NOMO-1 treated with dmso at 0.1 percent for 144 hours (cell line): ENCODE data around the gene NLRC5.

Experiments
- DNase-seq: peaks from one replicate; lab custom pipeline; 2025; ENCODE audit not compliant: unreplicated experiment; lab: John Stamatoyannopoulos, UW

The NLRC5 gene

DNA sequence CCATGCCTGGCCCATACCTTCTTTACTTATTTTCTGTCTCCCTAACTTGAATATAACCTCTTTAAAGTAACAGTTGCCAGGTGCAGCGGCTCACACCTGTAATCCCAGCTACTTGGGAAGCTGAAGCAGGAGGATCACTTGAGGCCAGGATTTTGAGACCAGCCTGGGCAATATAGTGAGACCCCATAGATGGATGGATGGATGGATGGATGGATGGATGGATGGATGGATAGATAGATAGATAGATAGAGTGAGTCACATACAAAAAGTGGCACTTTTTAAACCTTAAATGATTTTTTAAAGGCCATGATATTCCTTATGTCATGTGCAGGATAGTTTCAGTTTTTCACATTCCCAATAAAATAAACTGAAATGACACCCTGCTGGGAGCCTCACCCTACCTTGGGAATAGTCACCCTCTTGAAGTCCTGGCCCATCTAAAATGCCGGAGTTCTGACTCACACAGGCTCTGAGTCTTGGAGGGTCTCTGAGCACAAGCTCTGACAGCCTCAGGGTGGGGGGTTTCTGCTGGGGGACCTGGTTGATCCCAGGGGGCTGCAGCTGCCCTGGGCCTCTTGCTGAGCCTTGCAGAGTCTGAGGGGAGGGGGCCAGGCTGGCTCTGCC lies 129.2 kb downstream of the NLRC5 start:
- DNase-seq, result no peak

DNA sequence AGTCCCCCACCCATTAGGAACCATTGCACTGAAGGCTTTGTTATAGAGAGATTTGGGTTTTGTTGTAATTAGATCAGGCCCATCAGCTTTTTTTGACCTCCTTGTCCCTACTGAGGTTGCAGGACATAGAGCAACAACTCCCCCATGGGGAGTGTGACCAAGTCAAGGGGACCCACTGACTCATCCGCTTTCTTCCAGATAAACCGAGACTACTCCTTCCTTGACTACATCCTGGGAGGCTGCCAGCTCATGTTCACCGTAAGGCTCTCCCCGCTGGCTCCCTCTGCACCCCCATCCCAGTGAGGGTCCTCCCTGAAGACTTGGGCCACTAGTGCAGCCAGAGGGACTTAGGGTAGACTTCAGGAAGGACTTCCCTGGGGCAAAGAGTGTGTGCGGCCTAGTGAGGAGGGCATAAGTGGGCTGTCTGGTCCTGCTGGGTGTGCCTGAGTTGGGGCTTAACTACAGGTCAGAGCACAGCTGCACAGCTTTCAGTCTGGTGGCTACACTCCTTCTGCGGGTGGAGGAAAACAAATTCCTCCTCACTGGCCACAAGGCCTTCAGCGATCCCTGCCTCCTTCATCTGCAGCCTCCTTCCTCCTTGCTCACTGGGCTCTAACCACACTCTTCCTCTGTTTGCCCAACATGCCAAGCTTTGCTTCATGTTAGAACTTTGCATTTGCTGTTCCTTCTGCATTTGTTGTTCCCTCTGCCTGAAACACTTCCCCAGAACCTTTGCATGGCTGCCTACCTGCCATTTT lies 134.0 kb downstream of the NLRC5 start:
- DNase-seq, result no peak

DNA sequence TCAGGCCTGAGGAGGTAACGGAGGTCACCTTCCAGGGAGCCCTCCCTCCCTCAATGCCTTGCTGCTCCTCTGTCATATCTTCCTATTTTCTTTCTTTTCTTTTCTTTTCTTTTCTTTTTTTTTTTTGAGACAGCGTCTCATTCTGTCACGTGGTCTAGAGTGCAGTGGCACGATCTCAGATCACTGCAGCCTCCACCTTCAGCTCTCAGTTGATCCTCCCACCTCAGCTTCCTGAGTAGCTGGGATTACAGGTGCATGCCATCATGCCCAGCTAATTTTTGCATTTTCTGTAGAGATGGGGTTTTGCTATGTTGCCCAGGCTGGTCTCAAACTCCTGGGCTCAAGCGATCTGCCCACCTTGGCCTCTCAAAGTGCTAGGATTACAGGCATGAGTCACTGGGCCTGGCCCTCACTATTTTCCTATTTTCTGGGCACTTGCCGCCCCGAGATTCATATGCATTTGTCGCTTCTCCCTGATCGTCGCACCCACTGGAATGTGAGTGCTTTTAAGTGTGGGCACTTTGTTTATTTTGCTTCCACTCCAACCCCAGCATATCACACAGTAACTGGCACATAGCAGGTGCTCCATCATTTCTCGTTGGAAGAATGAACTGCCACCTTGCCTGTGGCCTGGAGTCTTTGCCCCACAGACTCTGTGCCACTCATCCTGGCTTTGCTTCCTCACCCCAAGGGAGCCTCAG lies 134.8 kb downstream of the NLRC5 start:
- DNase-seq, result no peak

DNA sequence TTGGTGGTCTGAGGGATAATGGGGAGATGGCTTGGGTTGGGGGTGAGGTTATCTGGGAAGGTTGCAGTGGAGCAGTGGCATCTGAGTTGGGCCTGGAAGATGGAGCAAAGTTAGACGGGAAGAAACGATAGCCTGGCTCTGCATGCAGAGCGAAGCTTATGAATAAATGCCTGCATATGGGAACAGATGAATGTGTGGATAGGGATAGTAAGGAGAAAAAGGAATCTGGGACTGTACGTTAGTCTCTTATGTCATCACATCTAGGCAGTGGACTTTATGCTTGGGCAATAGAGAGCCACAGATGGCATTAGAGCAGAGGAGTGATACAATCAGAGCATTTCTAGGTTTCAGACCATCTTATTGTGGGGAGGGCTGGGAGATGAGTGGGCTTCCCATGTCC lies 136.0 kb downstream of the NLRC5 start:
- DNase-seq, result no peak

DNA sequence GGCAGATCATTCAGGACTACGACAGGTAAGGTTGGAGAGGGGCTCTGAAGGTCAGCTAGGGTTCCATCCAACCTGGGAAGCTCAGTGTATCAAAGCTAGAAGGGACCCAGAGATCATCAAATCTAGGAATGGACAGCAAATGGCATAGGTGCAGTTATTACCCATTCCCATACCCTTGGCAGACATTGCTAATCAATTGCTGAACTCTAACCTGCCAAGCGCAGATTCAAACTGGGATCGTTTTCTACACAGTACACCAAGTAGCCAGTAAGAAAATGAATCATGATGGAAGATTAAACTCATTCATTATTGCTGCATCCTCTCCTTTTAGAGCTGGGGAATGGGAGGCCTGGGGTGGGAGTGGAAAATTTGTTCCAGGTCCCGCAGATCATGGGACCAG lies 136.6 kb downstream of the NLRC5 start:
- no peak for DNase-seq

DNA sequence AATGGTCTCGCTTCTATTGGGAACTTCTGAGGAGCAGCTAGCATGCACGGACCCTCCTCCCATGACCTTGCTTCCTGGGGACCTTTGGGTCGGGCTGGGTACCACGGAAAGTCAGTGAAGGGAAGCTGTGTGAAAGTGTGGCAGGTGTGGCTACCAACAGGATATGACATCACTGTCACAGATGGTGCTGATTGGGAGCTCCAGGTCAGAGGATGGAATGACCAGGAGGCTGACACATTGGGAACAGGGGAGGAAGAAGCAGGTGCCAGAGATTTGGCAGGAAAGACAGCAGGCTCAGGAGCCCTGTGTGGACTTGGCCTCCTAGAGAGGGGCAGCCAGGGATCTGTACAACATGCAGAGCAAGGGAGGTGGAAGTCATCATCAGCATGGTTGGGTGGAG lies 137.1 kb downstream of the NLRC5 start:
- DNase-seq, result no peak

DNA sequence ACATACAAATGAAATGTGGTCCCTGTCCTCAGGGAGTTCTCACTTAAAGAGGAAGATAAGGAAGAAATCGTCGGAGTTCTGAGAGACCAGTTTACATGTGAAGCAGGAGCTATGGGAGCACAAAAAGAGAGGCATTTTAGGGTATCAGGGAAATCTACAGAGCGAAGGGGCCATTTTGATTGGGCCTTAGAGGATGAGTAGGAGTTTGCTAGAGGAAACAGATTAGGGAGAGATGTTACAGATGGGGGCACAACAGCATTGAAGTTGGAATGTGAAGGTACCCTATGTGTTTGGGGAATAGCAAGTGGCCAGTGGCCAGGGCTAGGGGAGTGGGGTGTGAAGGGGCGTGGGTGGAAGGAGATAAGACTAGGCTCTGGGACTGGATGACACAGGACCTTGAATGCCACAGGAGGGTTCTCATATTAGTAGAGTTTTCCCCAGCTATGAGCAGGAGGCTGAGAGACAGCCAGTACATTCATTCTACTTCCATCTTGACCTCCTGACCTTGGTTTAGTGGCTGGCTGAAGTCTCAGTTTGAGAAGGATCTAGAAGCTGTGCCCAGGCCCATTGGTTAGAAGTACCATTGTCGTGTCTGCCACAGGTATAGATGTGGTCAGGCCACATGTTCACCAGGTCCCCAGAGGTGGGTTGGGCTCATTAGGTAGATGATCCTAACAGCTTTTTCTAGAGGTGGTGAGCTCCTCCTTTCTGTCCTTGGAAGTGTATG lies 137.8 kb downstream of the NLRC5 start:
- no peak for DNase-seq

DNA sequence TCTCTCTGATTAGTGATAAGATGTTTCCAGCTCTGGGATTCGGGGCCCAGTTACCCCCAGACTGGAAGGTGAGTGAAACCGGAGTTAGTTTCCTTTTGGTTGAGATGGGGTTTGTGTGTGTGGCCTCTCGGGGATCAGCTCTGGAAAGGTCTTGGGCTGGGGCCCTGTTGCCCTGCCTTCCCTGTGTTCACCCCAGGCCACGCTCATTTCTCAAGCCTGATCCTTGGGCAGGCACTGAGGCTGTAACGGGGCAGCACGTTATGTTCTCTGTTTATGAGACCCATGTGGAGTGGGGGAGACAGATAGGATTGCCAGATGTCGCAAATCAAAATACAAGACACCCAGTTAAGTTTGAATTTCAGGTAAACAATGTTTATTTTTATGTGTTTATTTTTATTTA lies 138.5 kb downstream of the NLRC5 start:
- DNase-seq, result no peak

DNA sequence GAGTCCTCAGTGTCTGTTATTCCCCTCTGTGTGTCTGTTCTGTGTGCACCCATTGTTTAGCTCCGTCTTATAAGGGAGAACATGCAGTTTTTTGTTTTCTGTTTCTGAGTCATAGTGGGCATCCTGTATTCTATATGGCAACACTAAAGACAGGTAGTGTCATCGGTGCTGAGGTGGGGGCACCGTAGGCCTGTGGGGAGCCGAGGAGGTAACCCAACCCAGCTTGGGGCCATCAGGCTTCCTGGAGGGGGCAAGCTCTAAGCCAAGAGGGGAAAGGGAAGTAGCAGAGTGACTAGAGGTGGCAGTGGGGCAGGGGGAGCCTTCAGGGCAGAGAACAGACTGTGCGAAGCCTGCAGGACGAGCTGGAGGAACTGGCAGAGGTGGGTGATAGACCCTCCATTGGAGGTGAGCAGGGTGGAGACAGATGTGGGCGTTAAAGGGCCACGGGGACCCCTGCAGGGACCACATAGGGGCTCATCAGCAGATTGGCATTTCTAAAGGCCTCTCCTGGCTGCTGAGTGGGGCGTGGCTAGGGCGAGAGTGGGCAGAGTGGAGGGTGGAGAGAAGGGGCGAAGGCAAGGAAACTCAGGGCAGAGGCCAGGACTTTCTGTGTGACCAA lies 139.5 kb downstream of the NLRC5 start:
- no peak for DNase-seq

DNA sequence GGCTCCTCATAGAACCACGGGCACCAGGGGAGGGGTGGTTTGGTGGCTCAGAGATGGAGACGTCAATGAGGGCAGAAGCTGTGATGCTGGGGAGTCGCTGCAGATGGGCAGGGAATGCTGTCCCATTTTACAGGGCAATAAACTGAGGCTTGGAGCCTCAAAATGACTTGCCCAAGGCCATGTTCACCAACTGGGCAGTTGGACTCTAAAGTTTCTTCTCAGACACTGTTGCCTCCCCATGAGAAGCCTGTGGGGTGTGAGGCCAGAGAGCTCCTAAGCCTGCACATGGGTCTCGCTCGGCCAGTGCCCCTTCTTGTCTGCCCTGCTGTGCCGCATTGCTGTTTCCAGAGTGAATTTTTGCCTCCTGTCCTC lies 141.6 kb downstream of the NLRC5 start:
- DNase-seq, result no peak

DNA sequence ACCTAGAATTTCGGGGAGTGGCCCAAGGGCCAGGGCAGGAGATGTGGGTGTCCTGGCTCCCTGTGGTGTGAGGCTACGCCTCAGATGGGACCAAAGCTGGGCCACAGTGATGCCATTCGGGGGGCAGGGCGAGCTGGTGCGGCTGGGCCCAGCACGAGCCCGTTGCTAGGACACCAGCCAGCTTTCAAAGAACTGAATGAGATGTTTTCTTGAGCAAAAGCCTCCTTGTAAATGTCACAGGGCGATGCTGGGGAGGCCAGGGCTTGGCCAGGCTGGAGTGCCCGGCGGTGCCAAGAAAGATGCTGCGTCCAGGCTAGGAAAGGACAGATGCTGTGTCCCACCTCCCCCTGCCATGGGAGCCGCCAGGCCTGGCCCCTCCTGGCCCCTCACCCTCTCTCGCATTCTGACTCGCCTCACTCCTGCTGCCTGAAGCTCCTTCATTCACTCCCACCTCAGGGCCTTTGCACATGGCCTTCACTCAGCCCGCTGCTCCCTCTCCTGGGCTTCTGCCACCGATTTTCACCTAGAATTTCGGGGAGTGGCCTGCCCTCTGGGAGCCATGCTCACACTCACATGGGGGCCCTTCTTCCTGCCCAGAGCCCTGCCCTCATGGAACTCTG lies 142.1 kb downstream of the NLRC5 start:
- DNase-seq, result no peak

DNA sequence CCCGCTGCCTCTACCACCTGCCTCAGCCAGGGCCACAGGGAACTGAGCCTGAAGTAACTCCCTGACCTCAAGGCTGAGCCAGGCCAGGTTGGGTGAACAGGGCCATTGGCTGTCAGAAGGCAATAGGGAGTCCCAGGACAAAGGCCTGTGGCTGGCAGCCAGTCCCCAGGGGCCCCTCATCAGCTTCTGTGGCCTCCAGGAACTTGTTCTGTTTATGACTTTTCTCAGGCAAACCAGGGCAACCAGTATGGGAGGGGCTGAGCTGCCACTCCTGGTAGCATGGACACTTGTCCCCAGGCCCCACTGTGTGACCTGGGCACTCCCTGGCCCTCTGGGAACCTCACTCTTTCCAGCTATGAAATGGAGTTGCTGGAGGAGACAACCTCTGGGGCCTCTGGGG lies 143.1 kb downstream of the NLRC5 start:
- no peak for DNase-seq

DNA sequence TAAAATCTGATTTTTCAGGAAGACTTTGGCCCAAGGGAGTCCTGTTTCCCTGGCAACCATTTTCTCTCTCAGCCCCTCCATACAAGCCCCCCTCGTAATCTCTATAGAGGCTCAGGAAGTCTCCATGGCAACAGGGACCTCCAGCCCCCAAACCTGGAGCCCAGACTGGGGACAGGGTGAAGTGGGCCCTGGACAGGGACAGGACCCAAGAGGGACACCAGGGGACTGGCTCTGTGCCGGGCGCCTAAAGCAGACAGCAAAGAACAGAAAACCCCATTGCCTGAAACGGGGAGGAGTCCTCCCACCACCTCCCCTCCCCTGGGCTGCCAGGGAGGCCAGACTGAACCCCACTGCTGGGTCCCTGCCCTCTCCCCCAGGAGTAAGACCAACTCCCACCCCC lies 143.7 kb downstream of the NLRC5 start:
- DNase-seq, result no peak
